T-helper 2 cell treated with Interferon-gamma antibody and Interleukin-4, amounts not matched to agents 5 μg/mL and 100 μg/mL, for 36 hours (primary cell): ENCODE measurements around the gene ABT1.

Source experiments
- DNase-seq: peaks from one replicate; pipeline ENCODE4 v3.0.0; 2021; ENCODE audit warnings: low spot score
- H3K27ac Mint-ChIP-seq: one replicate; pipeline ENCODE4 v1.8.0; 2021; ENCODE audit warnings: mild to moderate bottlenecking, mixed read lengths
- H3K27me3 Mint-ChIP-seq: one replicate; pipeline ENCODE4 v1.8.0; 2021; ENCODE audit warnings: low read depth, mixed read lengths
- H3K36me3 Mint-ChIP-seq: one replicate; pipeline ENCODE4 v1.8.0; 2021; ENCODE audit warnings: low read depth, mixed read lengths
- H3K4me1 Mint-ChIP-seq: one replicate; pipeline ENCODE4 v1.8.0; 2021; ENCODE audit warnings: low read depth, mixed read lengths
- H3K4me3 Mint-ChIP-seq: one replicate; pipeline ENCODE4 v1.8.0; 2022; ENCODE audit warnings: mild to moderate bottlenecking, moderate library complexity, mixed read lengths
- H3K9me3 Mint-ChIP-seq: one replicate; pipeline ENCODE4 v1.8.0; 2021; ENCODE audit warnings: mixed read lengths

ABT1 gene

GRCh38 chr6:26602262-26602661, 5.5 kb downstream of the ABT1 start:
- Mint-ChIP-seq H3K27ac (no peak overlapping the region), H3K36me3 (peaks cover 20% of the 10 kb centered on the region), H3K27me3 (peaks cover 5% of the 10 kb centered on the region), H3K4me3 (no peak overlapping the region), H3K4me1 (peaks cover 16% of the 10 kb centered on the region), H3K9me3 (no peaks in the 10 kb centered on the region)
- no peak for DNase-seq

GRCh38 chr6:26604026-26604425, 7.3 kb downstream of the ABT1 start:
- H3K27ac Mint-ChIP-seq = no peak overlapping the region
- H3K4me1 Mint-ChIP-seq = peaks cover 15% of the 10 kb centered on the region
- no peak overlapping the region for H3K4me3 Mint-ChIP-seq
- H3K9me3 Mint-ChIP-seq = no peaks in the 10 kb centered on the region
- peaks cover 5% of the 10 kb centered on the region for H3K27me3 Mint-ChIP-seq
- H3K36me3 Mint-ChIP-seq = peaks cover 10% of the 10 kb centered on the region
- DNase-seq = no peak

GRCh38 chr6:26604797-26605196, 8.0 kb downstream of the ABT1 start:
- no peak overlapping the region for H3K4me3 Mint-ChIP-seq
- DNase-seq = no peak
- H3K27ac Mint-ChIP-seq = no peak overlapping the region
- peaks cover 11% of the 10 kb centered on the region for H3K4me1 Mint-ChIP-seq
- no peaks in the 10 kb centered on the region for H3K9me3 Mint-ChIP-seq
- H3K36me3 Mint-ChIP-seq = peaks cover 4% of the 10 kb centered on the region
- peaks cover 6% of the 10 kb centered on the region for H3K27me3 Mint-ChIP-seq

- no peaks in the 10 kb centered on the region for H3K36me3 Mint-ChIP-seq
- peaks cover 9% of the 10 kb centered on the region for H3K4me1 Mint-ChIP-seq
- H3K27me3 Mint-ChIP-seq = peaks cover 26% of the 10 kb centered on the region
- no peak overlapping the region for H3K27ac Mint-ChIP-seq
- peak overlapping the region; percentile 54 for H3K4me3 Mint-ChIP-seq
- peak; percentile 49 for DNase-seq
- no peaks in the 10 kb centered on the region for H3K9me3 Mint-ChIP-seq
These were observed 10.9 kb downstream of the ABT1 start for GRCh38 chr6:26607434-26608230.

DNA sequence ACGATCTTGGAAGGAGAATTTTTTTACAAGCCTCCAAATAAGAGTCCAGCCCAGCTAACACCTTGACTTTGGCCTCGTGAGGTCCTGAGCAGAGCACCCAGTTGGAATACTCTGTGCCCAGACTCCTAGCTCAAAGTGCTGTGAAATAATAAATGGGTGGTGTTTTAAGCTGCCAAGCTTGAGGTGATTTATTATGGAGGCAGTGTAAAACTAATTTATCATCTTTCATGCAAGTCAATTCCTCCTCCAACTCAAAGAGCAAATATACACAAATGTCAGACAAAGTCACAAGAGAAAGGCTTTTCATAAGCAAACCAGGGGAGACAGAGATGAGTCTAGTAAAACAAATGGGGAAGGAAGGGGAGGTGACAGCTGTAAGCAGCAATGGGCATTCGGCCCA, 12.7 kb downstream of the ABT1 start:
- no peaks in the 10 kb centered on the region for H3K36me3 Mint-ChIP-seq
- no peak overlapping the region for H3K4me3 Mint-ChIP-seq
- H3K9me3 Mint-ChIP-seq = no peaks in the 10 kb centered on the region
- H3K27me3 Mint-ChIP-seq = peaks cover 45% of the 10 kb centered on the region
- no peak for DNase-seq
- peaks cover 11% of the 10 kb centered on the region for H3K4me1 Mint-ChIP-seq
- H3K27ac Mint-ChIP-seq = no peak overlapping the region

- no peak for DNase-seq
- Mint-ChIP-seq H3K36me3 (no peaks in the 10 kb centered on the region), H3K27me3 (peaks cover 53% of the 10 kb centered on the region), H3K9me3 (no peaks in the 10 kb centered on the region), H3K4me1 (peaks cover 11% of the 10 kb centered on the region), H3K27ac (no peak overlapping the region), H3K4me3 (no peak overlapping the region)
These were observed 14.8 kb downstream of the ABT1 start for GRCh38 chr6:26611599-26611998.

DNA sequence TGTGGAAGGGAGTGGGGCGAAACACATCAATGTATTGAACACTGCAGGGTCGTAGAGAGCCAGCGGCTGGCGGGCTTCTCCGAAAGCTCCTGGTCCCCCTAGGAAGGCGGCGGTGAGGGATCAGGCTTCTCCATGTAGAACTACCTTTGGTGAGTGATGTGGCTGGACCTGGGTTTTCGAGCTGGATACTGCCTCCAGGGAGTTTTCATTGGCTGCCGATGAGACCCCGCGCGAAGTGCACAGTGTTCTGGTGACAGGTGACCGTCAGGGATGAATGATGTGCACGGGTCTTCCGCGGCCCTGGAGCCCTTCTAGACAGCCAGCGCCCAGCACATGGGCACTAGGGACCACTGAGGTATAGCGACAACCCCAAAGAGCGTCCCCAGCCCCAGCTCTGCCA, 16.4 kb downstream of the ABT1 start:
- H3K27ac Mint-ChIP-seq = no peak overlapping the region

DNA sequence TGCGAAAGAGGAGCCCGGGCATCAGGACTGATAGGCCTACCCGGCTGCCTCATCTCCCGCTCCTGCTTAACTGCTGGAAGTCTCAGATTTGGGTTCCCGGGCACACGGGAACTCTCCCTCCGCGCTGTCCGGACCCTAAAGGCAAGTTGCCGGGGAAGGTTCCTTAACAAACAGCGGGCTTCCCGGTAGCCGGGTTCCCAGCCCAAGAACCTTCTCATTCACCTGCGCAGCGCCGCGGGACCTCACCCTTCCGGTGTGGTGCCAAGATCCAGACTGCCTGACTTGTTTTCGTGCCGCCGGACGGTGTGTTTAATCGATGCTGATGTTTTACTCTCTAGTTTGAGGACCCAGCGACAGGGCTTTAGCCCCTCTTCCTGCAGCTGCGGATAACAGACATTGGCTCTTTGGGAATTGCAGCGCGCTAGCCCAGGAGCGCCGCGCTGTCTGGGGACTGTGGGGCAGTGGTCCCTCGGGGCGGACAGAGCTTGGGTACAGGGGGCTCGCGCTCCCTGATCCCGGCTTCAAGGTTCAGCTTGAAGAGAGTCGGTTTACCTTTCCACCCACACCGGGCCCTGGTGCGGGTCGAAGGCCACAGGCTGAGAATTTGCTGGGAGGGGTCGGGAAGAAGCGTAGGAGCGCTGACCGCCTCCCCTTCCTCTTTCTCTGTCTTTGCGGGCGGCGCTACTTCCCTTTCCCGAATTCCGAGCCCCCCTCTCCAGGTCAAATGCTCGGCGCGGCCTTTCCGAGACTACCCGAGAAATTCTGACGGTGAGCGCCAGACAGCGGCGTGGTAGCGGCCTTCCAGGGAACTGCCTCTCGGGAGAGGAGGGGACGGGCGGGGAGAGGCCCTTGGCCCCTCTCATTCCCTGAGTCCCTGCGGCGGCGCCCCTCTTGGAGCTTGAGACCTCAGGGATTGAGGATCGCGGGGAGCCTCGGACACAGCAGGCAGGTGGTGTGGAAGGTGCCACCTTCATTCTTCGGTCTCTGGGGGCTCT, 17.2 kb downstream of the ABT1 start:
- DNase-seq = no peak
- Mint-ChIP-seq H3K36me3 (no peaks in the 10 kb centered on the region), H3K4me3 (peak overlapping the region; percentile 56), H3K9me3 (no peaks in the 10 kb centered on the region), H3K4me1 (peaks cover 2% of the 10 kb centered on the region), H3K27ac (no peak overlapping the region), H3K27me3 (peaks cover 53% of the 10 kb centered on the region)

More for the DNA sequence above, 16.4 kb downstream of the ABT1 start:
- Mint-ChIP-seq H3K4me1 (peaks cover 2% of the 10 kb centered on the region), H3K27me3 (peaks cover 53% of the 10 kb centered on the region), H3K36me3 (no peaks in the 10 kb centered on the region), H3K9me3 (no peaks in the 10 kb centered on the region), H3K4me3 (peak overlapping the region; percentile 56)
- no peak for DNase-seq

GRCh38 chr6:26623339-26623859, 26.6 kb downstream of the ABT1 start:
- H3K36me3 Mint-ChIP-seq = no peaks in the 10 kb centered on the region
- no peak for DNase-seq

GRCh38 chr6:26624557-26624956, 27.8 kb downstream of the ABT1 start:
- Mint-ChIP-seq H3K4me1 (no peaks in the 10 kb centered on the region), H3K27me3 (no peaks in the 10 kb centered on the region), H3K4me3 (no peak overlapping the region), H3K9me3 (peaks cover 20% of the 10 kb centered on the region), H3K36me3 (no peaks in the 10 kb centered on the region), H3K27ac (no peak overlapping the region)
- no peak for DNase-seq

More at GRCh38 chr6:26623339-26623859, 26.6 kb downstream of the ABT1 start:
- no peaks in the 10 kb centered on the region for H3K4me1 Mint-ChIP-seq
- no peak overlapping the region for H3K27ac Mint-ChIP-seq
- peaks cover 18% of the 10 kb centered on the region for H3K9me3 Mint-ChIP-seq
- H3K27me3 Mint-ChIP-seq = no peaks in the 10 kb centered on the region
- no peak overlapping the region for H3K4me3 Mint-ChIP-seq

DNA sequence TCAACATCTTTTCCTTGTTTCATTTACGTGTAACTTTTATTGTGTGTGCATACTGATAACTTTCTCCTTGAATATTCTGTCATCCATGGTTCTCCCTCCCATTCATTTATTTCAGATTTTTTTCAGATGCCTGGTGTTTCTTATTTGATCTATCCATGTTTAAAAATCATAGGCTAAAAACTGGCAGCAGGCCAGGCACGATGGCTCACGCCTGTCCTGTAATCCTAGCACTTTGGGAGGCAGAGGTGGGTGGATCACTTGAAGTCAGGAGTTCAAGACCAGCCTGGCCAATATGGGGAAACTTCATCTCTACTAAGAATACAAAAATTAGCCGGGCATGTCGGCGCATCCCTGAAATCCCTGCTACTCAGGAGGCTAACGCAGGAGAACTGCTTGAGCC, 31.1 kb downstream of the ABT1 start:
- Mint-ChIP-seq H3K36me3 (no peaks in the 10 kb centered on the region), H3K27me3 (no peaks in the 10 kb centered on the region), H3K9me3 (peaks cover 25% of the 10 kb centered on the region), H3K4me1 (no peaks in the 10 kb centered on the region), H3K27ac (no peak overlapping the region), H3K4me3 (no peak overlapping the region)
- DNase-seq = no peak

DNA sequence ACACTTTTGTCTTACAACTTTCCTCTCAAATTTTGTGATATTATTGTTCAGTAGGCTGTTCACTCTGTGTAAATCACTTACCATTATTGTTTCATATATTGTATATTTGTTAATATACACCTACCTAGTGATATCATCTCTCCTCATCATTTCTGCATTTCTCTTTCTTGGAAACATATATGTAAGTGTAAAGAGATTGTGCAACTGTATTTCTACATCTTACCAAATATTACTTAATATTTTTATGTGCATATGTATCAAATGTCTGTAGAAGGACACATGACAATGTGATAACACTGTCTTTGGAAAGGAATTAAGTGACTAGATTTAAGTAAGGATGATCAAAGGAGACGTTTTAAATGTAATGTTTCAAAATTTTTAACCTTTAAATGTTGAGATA, 32.6 kb downstream of the ABT1 start:
- Mint-ChIP-seq H3K36me3 (peaks cover 3% of the 10 kb centered on the region), H3K4me3 (no peak overlapping the region), H3K9me3 (peaks cover 25% of the 10 kb centered on the region), H3K27ac (no peak overlapping the region), H3K27me3 (no peaks in the 10 kb centered on the region), H3K4me1 (no peaks in the 10 kb centered on the region)
- no peak for DNase-seq

DNA sequence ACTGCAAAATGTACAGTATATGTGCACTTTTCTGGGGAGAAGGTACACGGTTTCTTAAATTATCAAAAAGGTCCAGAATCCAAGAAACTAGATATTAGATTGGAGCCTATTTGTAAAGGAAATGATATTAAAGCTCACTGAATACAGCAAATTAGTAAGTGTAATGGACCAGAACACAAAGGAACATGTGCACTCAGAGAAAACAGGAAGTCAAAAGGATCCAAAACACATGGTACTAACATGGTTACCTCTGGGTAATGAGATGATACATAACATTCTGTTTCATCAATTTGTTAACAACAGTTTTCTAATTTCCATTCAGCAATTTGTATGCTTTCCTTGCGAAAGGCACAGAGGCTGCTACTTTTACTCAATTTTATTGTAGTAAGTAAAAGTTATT, 44.1 kb downstream of the ABT1 start:
- no peak overlapping the region for H3K27ac Mint-ChIP-seq
- no peak overlapping the region for H3K4me3 Mint-ChIP-seq
- H3K36me3 Mint-ChIP-seq = peaks cover 68% of the 10 kb centered on the region
- H3K9me3 Mint-ChIP-seq = peaks cover 59% of the 10 kb centered on the region
- H3K27me3 Mint-ChIP-seq = no peaks in the 10 kb centered on the region
- no peak for DNase-seq
- H3K4me1 Mint-ChIP-seq = no peaks in the 10 kb centered on the region

- H3K9me3 Mint-ChIP-seq = peaks cover 73% of the 10 kb centered on the region
- H3K4me3 Mint-ChIP-seq = no peak overlapping the region
- no peak for DNase-seq
- peaks cover 68% of the 10 kb centered on the region for H3K36me3 Mint-ChIP-seq
- H3K4me1 Mint-ChIP-seq = no peaks in the 10 kb centered on the region
- no peak overlapping the region for H3K27ac Mint-ChIP-seq
- H3K27me3 Mint-ChIP-seq = no peaks in the 10 kb centered on the region
These were observed 49.3 kb downstream of the ABT1 start for GRCh38 chr6:26646074-26646473.
